ENCODE results near the gene LMLN.
A peak's percentile ranks its signal among the peaks of the same experiment; 100 is the strongest.
"Not testable (repeated sequence)": the region's sequence is repeated elsewhere in the genome, so short reads cannot be mapped to it uniquely, and the experiment has no call there.

LMLN gene

GRCh38 chr3:197959891-197960693, at the start of gene LMLN:
TSS of gene LMLN (plus strand) at chr3:197960217. CDS start at chr3:197960246, 29 bp downstream.
- peak; percentile 78 to 81 for DNase-seq

GRCh38 chr3:197912741-197913476, 47.1 kb upstream of the LMLN start:
- no peak for DNase-seq

- no peak for DNase-seq
These were observed 46.2 kb upstream of the LMLN start for GRCh38 chr3:197913641-197914380.

GRCh38 chr3:197921429-197922275, 38.4 kb upstream of the LMLN start:
- DNase-seq, result not testable (repeated sequence)

GRCh38 chr3:197926418-197926817, 33.6 kb upstream of the LMLN start:
- no peak for DNase-seq

- DNase-seq, result not testable (repeated sequence)
These were observed 32.4 kb upstream of the LMLN start for GRCh38 chr3:197927578-197927977.

GRCh38 chr3:197936819-197937384, 23.1 kb upstream of the LMLN start:
- no peak for DNase-seq

- DNase-seq, result no peak
These were observed 19.2 kb upstream of the LMLN start for GRCh38 chr3:197940745-197941384.

GRCh38 chr3:197942956-197943556, 17.0 kb upstream of the LMLN start:
- no peak for DNase-seq

GRCh38 chr3:197949191-197949777, 10.7 kb upstream of the LMLN start:
- DNase-seq, result no peak

GRCh38 chr3:197949778-197950676, 10.0 kb upstream of the LMLN start, which contains the start of gene RPL35A:
TSS of gene RPL35A (plus strand) at chr3:197950190. CDS start at chr3:197950968, 778 bp downstream.
- peak; percentile 58 to 74 for DNase-seq

GRCh38 chr3:197950677-197951061, 9.3 kb upstream of the LMLN start:
- no peak for DNase-seq

GRCh38 chr3:197951392-197951990, 8.5 kb upstream of the LMLN start:
- no peak for DNase-seq

- DNase-seq, result no peak
These were observed 7.6 kb upstream of the LMLN start for GRCh38 chr3:197952440-197952839.

GRCh38 chr3:197953325-197953724, 6.7 kb upstream of the LMLN start:
- no peak for DNase-seq

GRCh38 chr3:197953881-197954280, 6.1 kb upstream of the LMLN start:
- no peak for DNase-seq

GRCh38 chr3:197955892-197956477, 4.0 kb upstream of the LMLN start:
- DNase-seq, result no peak

- DNase-seq, result no peak
These were observed 3.4 kb upstream of the LMLN start for GRCh38 chr3:197956626-197956988.

- DNase-seq, result no peak
These were observed 2.3 kb upstream of the LMLN start for GRCh38 chr3:197957790-197958133.

Data from cerebellar nuclear complex (tissue), 1 donor.